GM18502 (cell line): ENCODE results near the gene MPV17L2.

Source experiments
- ATAC-seq: cut with Tn5 transposase; IDR thresholded peaks from one replicate; pipeline ENCODE4 v1.9.1; 2021; ENCODE audit warnings: mild to moderate bottlenecking; ENCODE audit not compliant: unreplicated experiment, poor library complexity

MPV17L2 gene

DNA sequence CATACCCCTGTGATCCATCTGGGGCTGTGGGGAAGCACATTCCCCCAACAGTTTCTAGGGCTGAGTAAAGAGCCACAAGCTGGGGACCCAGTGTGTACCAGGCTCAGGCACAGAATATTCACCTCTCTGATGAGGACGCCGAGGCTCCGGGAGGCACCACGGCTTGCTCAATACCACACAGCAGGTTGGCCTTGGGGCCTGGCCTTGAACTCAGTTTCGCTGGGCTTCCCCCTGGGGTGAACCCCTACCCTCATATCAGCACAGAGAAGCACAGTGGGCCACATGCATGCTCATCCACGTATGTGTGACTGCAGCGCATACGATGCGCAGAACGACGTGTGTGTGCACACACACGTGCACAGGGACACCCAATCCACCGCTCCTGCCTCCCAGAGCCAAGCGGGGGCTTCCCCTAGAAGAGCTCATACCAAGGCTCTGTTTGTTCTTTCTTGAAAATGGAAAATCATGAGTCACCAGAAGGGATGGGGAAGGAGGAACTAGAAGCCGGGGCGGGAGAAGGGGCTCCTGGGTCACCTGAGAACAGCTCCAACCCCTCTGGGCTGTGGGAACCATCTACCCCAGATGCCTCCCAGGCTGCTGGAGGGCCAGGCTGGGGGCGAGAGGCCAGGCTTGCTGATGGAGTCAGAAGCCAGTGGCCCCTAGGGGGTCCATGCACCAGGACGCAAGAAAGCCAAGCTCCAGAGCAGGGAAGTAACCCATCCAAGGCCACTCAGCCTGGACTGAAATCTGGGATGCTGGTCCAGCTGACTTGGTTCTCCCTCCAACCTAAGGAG, 38.1 kb downstream of the MPV17L2 start:
- ATAC-seq: no peak

DNA sequence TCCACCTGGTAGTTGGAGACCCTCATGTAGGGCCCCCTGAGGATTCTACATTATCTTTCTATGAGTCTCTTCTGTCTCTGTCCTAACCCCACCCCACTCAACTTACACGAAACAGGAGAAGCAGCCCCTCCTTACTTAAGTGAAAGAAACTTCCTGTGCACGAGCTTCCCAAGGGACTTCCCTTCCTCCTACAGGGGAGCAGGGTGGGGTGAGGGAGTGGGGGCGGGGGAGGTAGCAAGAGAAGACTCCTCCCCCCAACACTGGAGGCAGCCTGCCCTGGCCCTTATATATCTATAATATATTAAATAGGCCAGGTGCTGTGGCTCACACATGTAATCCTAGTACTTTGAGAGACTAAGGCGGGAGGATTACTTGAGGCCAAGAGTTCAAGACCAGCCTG, 38.8 kb downstream of the MPV17L2 start:
- ATAC-seq: no peak

DNA sequence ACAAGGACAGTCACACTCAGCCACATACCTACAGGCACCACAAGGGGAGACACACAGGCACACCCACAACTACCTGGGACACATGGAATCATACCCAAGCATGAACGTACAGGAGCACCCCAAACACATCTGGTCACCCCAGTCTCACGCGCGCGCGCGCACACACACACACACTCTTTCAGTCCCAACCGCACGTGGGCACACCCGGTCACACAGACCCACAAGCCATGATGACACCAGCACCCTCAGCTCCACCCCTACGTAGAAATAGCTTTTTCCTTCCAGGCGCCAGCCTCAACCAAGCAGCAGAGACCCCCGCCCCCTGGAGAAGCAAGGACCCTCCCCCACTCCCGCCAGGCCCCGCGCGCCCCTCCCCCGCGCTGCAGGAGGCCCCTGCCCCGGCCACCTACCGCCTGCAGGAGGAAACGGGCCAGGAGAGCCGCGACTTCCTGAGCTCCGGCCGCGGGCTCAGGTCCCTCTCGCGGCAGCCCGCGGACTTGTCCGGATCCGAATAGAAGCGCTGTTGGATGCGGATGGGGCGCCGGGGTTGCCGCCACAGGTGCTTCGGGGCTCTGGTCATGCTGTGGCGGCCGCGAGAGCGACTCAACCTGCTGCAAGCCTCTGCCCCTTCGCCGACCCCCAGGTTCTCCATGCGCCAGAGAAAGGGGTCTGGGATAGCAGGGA, 39.7 kb downstream of the MPV17L2 start:
- ATAC-seq: no peak

DNA sequence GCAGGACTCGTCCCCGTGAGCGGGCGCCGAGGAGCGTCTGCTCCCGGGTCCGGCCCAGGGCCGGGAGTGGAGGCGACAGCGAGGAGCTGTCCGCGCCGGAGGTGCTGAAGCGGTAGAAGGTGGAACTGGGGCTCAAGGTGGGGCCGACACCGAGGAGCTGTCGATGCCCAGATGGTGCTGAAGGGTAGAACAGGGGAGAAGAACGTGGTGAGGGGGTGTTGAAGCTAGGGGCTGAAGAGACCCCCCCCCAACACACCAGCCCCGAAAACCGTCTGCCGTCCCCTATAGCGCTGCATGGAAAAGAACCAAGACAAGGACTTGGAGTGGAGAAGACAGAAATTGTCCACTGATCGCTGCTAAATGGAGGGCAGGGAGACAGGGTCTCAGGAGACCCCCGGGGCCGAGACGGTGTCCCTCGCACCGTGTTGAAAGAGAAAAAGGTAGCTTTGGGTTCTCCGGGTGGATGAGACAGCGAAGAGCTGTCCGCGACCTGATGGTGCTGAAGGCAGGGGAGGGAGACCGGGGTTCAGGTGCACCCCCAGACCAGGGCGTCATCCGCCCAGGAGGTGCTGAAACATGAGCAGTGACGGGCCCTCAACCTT, 40.3 kb downstream of the MPV17L2 start:
- no peak for ATAC-seq

DNA sequence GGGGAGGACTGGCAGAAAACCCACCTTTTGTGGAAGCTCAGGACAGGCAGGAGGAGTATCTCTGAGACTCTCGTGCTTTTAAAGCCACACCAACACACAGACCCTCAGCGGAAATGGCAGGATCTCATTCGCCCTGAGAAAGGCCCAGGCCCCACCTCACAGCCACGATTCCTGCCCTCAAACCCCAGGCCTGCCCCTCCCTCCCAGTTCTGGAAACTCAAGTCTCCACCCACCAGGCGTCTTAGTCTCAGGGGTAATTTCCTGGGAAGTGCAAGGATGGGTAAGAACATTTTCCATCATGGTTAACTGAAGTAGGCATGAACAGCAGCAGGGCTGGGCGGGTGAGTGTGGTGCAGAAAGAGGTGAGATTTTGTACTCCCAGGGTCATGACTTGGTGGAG, 41.2 kb downstream of the MPV17L2 start:
- ATAC-seq: no peak

DNA sequence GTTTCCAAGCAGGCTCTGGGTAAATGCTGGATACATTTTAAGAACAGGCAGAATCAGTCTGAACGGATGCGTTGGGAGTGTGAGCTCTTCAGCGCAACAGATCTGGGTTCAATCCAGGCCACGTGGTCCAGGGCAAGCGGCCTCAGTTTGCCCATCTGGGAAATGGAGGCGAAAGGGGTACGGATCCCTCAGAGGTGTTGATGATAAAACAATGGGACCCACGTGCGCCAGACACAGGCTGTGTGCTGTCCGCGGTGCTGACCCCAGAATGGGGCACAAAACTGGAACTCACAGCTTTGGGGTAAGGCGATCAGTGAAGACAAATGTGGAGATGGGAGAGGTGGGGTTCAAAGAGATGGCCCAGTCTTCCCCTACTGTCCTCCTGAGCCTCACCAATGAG, 46.3 kb downstream of the MPV17L2 start:
- ATAC-seq: no peak

DNA sequence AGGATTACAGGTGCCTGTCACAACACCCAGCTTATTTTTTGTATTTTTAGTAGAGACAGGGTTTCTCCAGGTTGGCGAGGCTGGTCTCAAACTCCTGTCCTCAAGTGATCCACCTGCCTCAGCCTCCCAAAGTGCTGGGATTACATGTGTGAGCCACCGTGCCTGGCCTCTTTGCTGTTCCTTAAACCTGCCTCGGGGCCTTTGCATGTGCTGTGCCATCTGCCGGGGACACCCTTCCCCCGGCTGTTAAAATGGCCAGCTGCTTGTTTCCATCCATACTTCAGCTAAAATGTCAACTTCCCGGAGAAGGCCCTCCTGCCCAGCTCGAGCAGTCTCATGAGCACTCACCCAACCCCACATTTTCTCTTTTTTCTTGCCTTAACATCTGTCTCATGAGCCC, 52.3 kb downstream of the MPV17L2 start:
- ATAC-seq: no peak
